Keratinocyte (primary cell): ENCODE data around the gene MAP3K4. TPM values are rescaled to one million over a fixed set of nuclear protein-coding genes. Genes with fewer than 3 reads are reported as not detected.

Experiments used
- DNase-seq: peaks from one replicate; pipeline ENCODE4 v3.0.0-alpha.2; 2011; ENCODE audit warnings: low read depth, missing footprints, low spot score
- FAIRE-seq: peaks from 2 replicates; lab custom pipeline; 2011; peaks lifted over from hg19 to GRCh38; lab: Jason Lieb, UNC
- H2AFZ ChIP-seq: 2 replicates; pipeline ENCODE4 v1.6.0; 2012; ENCODE audit warnings: low read length, control low read depth, inconsistent platforms; ENCODE audit not compliant: control insufficient read depth
- H3K27ac ChIP-seq: 2 replicates; pipeline ENCODE4 v1.5.1; 2011; ENCODE audit warnings: low read length; ENCODE audit not compliant: control insufficient read depth, insufficient read depth
- H3K27me3 ChIP-seq: 3 replicates; pipeline ENCODE4 v1.6.0; 2011; ENCODE audit warnings: low read length; ENCODE audit not compliant: control insufficient read depth, insufficient read depth; ENCODE audit errors: extremely low read depth
- H3K36me3 ChIP-seq, 2 experiments: 2 replicates in 1 of 2; 3 replicates in 1 of 2; pipeline ENCODE4 v1.5.1; 2011; ENCODE audit warnings: low read length in 2 of 2, mild to moderate bottlenecking in 1 of 2; ENCODE audit not compliant: control insufficient read depth in 2 of 2, insufficient read depth in 2 of 2; ENCODE audit errors: extremely low read depth in 1 of 2
- H3K4me1 ChIP-seq: 3 replicates; pipeline ENCODE4 v1.5.1; 2011; ENCODE audit warnings: low read length; ENCODE audit not compliant: control insufficient read depth, insufficient read depth; ENCODE audit errors: extremely low read depth
- H3K4me2 ChIP-seq: 3 replicates; pipeline ENCODE4 v1.6.0; 2011; ENCODE audit warnings: low read depth, low read length; ENCODE audit not compliant: control insufficient read depth, insufficient read depth; ENCODE audit errors: extremely low read depth
- H3K4me3 ChIP-seq, 3 experiments: fragments of 200-600 bp in 1 of 3; sonication (generic) in 1 of 3; 2 replicates in 2 of 3; 3 replicates in 1 of 3; pipeline ENCODE4 v1.5.1; 2011 to 2016; ENCODE audit warnings: low read length in 3 of 3, mild to moderate bottlenecking in 3 of 3, control low read depth in 2 of 3, inconsistent platforms in 1 of 3, low read depth in 1 of 3, mixed read lengths in 1 of 3, mixed run types in 1 of 3, moderate library complexity in 1 of 3; ENCODE audit not compliant: control insufficient read depth in 2 of 3, insufficient read depth in 2 of 3; ENCODE audit errors: extremely low read depth in 1 of 3
- H3K79me2 ChIP-seq: 2 replicates; pipeline ENCODE4 v1.6.0; 2012; ENCODE audit warnings: low read length; ENCODE audit not compliant: control insufficient read depth, insufficient read depth
- H3K9ac ChIP-seq: 3 replicates; pipeline ENCODE4 v1.6.0; 2011; ENCODE audit warnings: low read length; ENCODE audit not compliant: control insufficient read depth, insufficient read depth; ENCODE audit errors: extremely low read depth
- H3K9me1 ChIP-seq: 3 replicates; pipeline ENCODE4 v1.6.0; 2011; ENCODE audit warnings: low read length; ENCODE audit not compliant: control insufficient read depth, insufficient read depth; ENCODE audit errors: extremely low read depth
- H3K9me3 ChIP-seq: 2 replicates; pipeline ENCODE4 v1.5.1; 2012; ENCODE audit warnings: low read depth, low read length; ENCODE audit not compliant: control insufficient read depth
- H4K20me1 ChIP-seq: 3 replicates; pipeline ENCODE4 v1.6.0; 2011; ENCODE audit warnings: low read length; ENCODE audit not compliant: control insufficient read depth, insufficient read depth; ENCODE audit errors: extremely low read depth
- CTCF ChIP-seq, 3 experiments: IDR thresholded peaks in 1 of 3; conservative IDR thresholded peaks in 1 of 3; optimal IDR thresholded peaks in 1 of 3; 2 replicates in 2 of 3; 3 replicates in 1 of 3; pipeline versions ENCODE3 to v1.5.1; 2011; ENCODE audit warnings: low read length in 3 of 3, mild to moderate bottlenecking in 3 of 3, moderate library complexity in 2 of 3, control low read depth in 1 of 3, inconsistent platforms in 1 of 3; ENCODE audit not compliant: insufficient read depth in 2 of 3; ENCODE audit errors: extremely low read depth in 1 of 3
- EZH2 ChIP-seq: IDR thresholded peaks from one replicate; pipeline ENCODE4 v1.6.1; 2012; ENCODE audit warnings: inconsistent platforms, mild to moderate bottlenecking, low read length, moderate library complexity
- dilution Hi-C: fragments of 300-500 bp; cut with MboI; formaldehyde crosslinking; loops from one replicate; pipeline ENCODE4 v1.7.0; 2020; ENCODE audit warnings: low sequenced_read_pairs; ENCODE audit not compliant: extremely low pct_ligation_motif_present
- polyA plus RNA-seq, 5 experiments: library from polyadenylated mRNA; depleted of rRNA in 3 of 5; stranded (reverse) in 3 of 5; stranded (forward) in 1 of 5; unstranded in 1 of 5; fragments of >200 nt; gene quantifications; 1 replicate in 1 of 5; 2 replicates in 3 of 5; 3 replicates in 1 of 5; pipeline versions ENCODE4 v1.2.1 to v1.2.3, GENCODE V29; 2011 to 2012; ENCODE audit warnings: missing spikeins in 2 of 5, low read depth in 1 of 5, low replicate concordance in 1 of 5

Gene MAP3K4
- polyA plus RNA-seq, 1 donor (not counting 4 experiments of a cell fraction or from before 2014, with no cell fraction given) = 12.8 TPM

DNA sequence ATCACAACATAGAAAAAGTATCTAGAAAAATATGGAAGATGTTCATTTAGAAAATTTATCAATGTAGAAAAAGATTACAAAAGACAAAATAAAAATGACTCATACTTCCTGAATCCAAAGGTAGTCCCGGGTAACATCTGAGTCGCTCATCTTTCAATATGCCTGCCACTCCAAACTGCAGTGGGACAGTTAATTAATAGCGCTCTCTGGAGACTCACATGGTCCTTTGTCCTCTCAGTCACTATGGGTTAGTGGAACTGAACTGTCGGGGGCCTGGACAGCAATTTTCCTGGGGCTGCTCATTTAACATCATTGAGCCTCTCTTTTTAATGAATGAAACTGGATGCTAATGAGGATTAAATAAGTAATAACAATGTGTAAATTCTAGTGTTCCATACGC lies 103.4 kb downstream of the MAP3K4 start:
- Histone ChIP-seq H3K9ac (no peak overlapping the region), H3K9me1 (no peaks in the 10 kb centered on the region), H4K20me1 (no peaks in the 10 kb centered on the region), H3K79me2 (no peaks in the 10 kb centered on the region), H3K4me2 (no peak overlapping the region), H3K36me3 (peaks cover 8 to 12% of the 10 kb centered on the region in 2 experiments), H3K4me3 (no peak overlapping the region), H3K27ac (no peak overlapping the region), H3K27me3 (no peaks in the 10 kb centered on the region), H2AFZ (no peak overlapping the region), H3K4me1 (peaks cover 3% of the 10 kb centered on the region), H3K9me3 (no peaks in the 10 kb centered on the region)
- DNase-seq = no peak
- dilution Hi-C loops = no loop called here
- no peak for FAIRE-seq
- TF ChIP-seq CTCF (optimal IDR thresholded peaks at IDR 0.05 in 1 of 3, IDR thresholded peaks at IDR 0.05 in 1 of 3, conservative IDR thresholded peaks at IDR 0.05 in 1 of 3; ENCODE audit: extremely low read depth in 1 of 3, insufficient read depth in 2 of 3, low read length in 3 of 3) (no peak), EZH2 (no peak)

DNA sequence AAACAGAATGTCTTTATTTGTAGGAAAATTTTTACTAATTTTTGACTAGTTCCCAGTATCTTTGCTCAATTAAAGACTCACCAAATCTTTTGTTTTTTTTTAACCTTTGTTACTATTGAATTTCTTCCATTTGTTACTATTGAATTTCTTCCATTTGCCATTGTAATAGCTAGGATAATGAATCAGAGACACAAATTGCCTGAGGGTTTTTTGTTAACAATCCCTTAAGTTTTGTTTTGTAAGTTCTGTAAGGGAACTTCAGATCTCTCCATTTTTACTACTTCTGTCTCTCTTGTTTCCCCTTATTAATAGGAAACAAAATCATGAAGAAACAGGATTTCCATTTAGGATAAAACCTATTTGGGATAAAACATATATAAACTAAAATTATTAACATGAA lies 104.3 kb downstream of the MAP3K4 start:
- H3K9ac ChIP-seq = no peak overlapping the region
- DNase-seq = no peak
- no peak overlapping the region for H2AFZ ChIP-seq
- no peak overlapping the region for H3K4me2 ChIP-seq
- H3K27me3 ChIP-seq = no peaks in the 10 kb centered on the region
- TF ChIP-seq CTCF (optimal IDR thresholded peaks at IDR 0.05 in 1 of 3, IDR thresholded peaks at IDR 0.05 in 1 of 3, conservative IDR thresholded peaks at IDR 0.05 in 1 of 3; ENCODE audit: extremely low read depth in 1 of 3, insufficient read depth in 2 of 3, low read length in 3 of 3) (no peak), EZH2 (no peak)
- dilution Hi-C loops = no loop called here
- H4K20me1 ChIP-seq = no peaks in the 10 kb centered on the region
- H3K27ac ChIP-seq = no peak overlapping the region
- H3K4me1 ChIP-seq = peaks cover 3% of the 10 kb centered on the region
- no peaks in the 10 kb centered on the region for H3K9me3 ChIP-seq
- no peak for FAIRE-seq
- H3K4me3 ChIP-seq = no peak overlapping the region
- H3K9me1 ChIP-seq = no peaks in the 10 kb centered on the region
- no peaks in the 10 kb centered on the region for H3K79me2 ChIP-seq
- peaks cover 8 to 12% of the 10 kb centered on the region in 2 experiments for H3K36me3 ChIP-seq
